ENCODE measurements around the gene RAB6B. TPM values are rescaled to one million over a fixed set of nuclear protein-coding genes. Genes with fewer than 3 reads are reported as not detected.

The RAB6B gene
- total and polyA plus RNA-seq, 2 of the 8 experiments (the other 6 are each of a cell fraction or from before 2014, with no cell fraction given), result 7.9 to 15.6 TPM

DNA sequence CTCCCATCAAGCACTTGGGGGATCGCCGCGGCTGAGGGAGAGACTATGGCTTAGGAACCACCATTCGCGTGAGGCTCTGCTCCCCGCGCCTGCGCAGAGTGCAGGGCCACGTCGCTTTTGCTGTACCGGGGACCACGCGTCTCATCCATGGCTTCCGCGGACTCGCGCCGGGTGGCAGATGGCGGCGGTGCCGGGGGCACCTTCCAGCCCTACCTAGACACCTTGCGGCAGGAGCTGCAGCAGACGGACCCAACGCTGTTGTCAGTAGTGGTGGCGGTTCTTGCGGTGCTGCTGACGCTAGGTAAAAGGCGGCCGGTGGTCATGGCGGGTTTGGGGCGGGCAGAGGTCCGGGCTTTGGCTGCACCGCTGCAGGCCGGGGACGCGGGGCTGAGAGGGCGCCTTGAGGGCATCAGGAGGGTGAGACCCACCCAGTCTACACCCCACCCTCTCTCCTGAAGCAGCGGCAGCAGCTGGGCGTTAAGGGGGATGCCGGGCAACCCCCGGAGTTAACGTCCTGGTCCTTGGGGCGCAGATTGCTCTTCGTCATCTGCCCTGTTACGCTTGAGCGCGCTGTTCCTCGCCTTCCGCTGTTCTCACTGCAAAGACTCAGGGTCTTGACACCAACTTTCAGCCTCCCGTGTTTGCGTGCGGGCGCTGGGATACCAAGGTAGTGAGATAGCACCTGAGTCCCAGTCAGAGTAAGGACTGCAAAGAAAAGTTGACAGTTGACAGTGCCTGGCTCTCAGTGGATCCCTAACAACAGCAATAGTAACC is 89.8 kb downstream of the RAB6B start, which contains the start of gene SRPRB (continued):
- no peak for TF ChIP-seq BRCA1 (IDR thresholded peaks at IDR 0.05; ENCODE audit: low read depth, low read length)
- TF ChIP-seq BACH1 (IDR thresholded peaks at IDR 0.05; ENCODE audit: low read length), result no peak
- TF ChIP-seq YY1 (IDR thresholded peaks at IDR 0.05; ENCODE audit: low read depth, low read length), result peak; percentile 82
- TF ChIP-seq CHD1 (IDR thresholded peaks at IDR 0.05; ENCODE audit: low read depth, low read length), result no peak
- TF ChIP-seq GABPA (IDR thresholded peaks at IDR 0.05; ENCODE audit: borderline replicate concordance, insufficient read depth, low read length), result no peak
- no peak for TF ChIP-seq SP2 (IDR thresholded peaks at IDR 0.05; ENCODE audit: low read length)
- peak in 1 of 2 experiments; percentile 76; a peak in 2 of 4 replicates for TF ChIP-seq HDAC2 (IDR thresholded peaks at IDR 0.05; ENCODE audit: borderline replicate concordance in 1 of 2, low read depth in 2 of 2, low read length in 2 of 2)
- peak; percentile 75 for TF ChIP-seq TAF1 (IDR thresholded peaks at IDR 0.05; ENCODE audit: low read depth, low read length)
- no peak for TF ChIP-seq SP4 (IDR thresholded peaks at IDR 0.05; ENCODE audit: low read length)

Measured in H1 (cell line).